ENCODE measurements around the gene CCDC57. TPM values are rescaled to one million over a fixed set of nuclear protein-coding genes. Genes with fewer than 3 reads are reported as not detected.

The CCDC57 gene
- total and polyA plus RNA-seq, 2 of the 8 experiments (the other 6 are each of a cell fraction or from before 2014, with no cell fraction given) = 8.4 to 12.9 TPM

DNA sequence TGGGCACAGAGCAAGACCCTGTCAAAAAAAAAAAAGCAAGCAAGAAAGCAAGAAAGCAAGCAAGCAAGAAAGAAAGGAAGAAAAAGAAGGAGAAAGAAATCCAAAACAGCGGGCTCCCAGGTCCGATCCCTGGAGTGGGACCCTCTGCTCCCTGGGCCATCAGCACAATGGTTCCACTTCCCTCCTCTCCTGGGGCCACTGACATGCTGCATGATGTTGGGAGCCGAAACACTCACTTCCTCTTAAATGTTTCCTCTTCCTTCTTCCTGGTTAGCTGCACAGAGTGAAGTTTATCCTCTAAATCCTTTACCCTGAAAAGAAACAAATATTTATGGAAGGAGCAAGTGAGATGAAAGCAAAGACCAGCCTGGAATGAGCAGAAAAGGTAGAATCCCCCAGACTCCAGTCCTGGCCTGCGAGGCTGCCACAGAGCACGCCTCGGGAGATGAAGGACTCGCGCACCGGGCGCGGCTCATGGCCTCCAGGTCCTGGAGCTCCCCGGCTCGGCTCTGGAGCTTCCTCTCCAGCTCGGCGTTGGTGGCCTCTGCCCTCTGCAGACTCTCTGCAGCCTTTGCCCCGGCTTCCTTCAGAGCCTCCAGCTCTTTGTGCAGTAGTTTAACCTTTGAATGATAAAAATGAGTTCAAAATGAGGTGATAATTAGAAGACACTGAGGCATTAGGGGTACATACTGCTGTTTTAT is 19.0 kb downstream of the CCDC57 start (continued):
- TF ChIP-seq, protein P1, sequence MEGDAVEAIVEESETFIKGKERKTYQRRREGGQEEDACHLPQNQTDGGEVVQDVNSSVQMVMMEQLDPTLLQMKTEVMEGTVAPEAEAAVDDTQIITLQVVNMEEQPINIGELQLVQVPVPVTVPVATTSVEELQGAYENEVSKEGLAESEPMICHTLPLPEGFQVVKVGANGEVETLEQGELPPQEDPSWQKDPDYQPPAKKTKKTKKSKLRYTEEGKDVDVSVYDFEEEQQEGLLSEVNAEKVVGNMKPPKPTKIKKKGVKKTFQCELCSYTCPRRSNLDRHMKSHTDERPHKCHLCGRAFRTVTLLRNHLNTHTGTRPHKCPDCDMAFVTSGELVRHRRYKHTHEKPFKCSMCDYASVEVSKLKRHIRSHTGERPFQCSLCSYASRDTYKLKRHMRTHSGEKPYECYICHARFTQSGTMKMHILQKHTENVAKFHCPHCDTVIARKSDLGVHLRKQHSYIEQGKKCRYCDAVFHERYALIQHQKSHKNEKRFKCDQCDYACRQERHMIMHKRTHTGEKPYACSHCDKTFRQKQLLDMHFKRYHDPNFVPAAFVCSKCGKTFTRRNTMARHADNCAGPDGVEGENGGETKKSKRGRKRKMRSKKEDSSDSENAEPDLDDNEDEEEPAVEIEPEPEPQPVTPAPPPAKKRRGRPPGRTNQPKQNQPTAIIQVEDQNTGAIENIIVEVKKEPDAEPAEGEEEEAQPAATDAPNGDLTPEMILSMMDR (IDR thresholded peaks at IDR 0.05; ENCODE audit: control extremely low read depth in 1 of 3, insufficient read depth in 1 of 3, low read depth in 1 of 3, low read length in 3 of 3) = no peak
- no peak for TF ChIP-seq SIRT6 (IDR thresholded peaks at IDR 0.05; ENCODE audit: low read length)
- TF ChIP-seq SIN3A (conservative IDR thresholded peaks at IDR 0.05 in 1 of 2, IDR thresholded peaks at IDR 0.05 in 1 of 2; ENCODE audit: low read depth in 1 of 2, low read length in 2 of 2) = no peak
- no peak for TF ChIP-seq CTBP2 (IDR thresholded peaks at IDR 0.05; ENCODE audit: borderline replicate concordance, insufficient read depth, insufficient read length, low read length)
- TF ChIP-seq, protein P2, sequence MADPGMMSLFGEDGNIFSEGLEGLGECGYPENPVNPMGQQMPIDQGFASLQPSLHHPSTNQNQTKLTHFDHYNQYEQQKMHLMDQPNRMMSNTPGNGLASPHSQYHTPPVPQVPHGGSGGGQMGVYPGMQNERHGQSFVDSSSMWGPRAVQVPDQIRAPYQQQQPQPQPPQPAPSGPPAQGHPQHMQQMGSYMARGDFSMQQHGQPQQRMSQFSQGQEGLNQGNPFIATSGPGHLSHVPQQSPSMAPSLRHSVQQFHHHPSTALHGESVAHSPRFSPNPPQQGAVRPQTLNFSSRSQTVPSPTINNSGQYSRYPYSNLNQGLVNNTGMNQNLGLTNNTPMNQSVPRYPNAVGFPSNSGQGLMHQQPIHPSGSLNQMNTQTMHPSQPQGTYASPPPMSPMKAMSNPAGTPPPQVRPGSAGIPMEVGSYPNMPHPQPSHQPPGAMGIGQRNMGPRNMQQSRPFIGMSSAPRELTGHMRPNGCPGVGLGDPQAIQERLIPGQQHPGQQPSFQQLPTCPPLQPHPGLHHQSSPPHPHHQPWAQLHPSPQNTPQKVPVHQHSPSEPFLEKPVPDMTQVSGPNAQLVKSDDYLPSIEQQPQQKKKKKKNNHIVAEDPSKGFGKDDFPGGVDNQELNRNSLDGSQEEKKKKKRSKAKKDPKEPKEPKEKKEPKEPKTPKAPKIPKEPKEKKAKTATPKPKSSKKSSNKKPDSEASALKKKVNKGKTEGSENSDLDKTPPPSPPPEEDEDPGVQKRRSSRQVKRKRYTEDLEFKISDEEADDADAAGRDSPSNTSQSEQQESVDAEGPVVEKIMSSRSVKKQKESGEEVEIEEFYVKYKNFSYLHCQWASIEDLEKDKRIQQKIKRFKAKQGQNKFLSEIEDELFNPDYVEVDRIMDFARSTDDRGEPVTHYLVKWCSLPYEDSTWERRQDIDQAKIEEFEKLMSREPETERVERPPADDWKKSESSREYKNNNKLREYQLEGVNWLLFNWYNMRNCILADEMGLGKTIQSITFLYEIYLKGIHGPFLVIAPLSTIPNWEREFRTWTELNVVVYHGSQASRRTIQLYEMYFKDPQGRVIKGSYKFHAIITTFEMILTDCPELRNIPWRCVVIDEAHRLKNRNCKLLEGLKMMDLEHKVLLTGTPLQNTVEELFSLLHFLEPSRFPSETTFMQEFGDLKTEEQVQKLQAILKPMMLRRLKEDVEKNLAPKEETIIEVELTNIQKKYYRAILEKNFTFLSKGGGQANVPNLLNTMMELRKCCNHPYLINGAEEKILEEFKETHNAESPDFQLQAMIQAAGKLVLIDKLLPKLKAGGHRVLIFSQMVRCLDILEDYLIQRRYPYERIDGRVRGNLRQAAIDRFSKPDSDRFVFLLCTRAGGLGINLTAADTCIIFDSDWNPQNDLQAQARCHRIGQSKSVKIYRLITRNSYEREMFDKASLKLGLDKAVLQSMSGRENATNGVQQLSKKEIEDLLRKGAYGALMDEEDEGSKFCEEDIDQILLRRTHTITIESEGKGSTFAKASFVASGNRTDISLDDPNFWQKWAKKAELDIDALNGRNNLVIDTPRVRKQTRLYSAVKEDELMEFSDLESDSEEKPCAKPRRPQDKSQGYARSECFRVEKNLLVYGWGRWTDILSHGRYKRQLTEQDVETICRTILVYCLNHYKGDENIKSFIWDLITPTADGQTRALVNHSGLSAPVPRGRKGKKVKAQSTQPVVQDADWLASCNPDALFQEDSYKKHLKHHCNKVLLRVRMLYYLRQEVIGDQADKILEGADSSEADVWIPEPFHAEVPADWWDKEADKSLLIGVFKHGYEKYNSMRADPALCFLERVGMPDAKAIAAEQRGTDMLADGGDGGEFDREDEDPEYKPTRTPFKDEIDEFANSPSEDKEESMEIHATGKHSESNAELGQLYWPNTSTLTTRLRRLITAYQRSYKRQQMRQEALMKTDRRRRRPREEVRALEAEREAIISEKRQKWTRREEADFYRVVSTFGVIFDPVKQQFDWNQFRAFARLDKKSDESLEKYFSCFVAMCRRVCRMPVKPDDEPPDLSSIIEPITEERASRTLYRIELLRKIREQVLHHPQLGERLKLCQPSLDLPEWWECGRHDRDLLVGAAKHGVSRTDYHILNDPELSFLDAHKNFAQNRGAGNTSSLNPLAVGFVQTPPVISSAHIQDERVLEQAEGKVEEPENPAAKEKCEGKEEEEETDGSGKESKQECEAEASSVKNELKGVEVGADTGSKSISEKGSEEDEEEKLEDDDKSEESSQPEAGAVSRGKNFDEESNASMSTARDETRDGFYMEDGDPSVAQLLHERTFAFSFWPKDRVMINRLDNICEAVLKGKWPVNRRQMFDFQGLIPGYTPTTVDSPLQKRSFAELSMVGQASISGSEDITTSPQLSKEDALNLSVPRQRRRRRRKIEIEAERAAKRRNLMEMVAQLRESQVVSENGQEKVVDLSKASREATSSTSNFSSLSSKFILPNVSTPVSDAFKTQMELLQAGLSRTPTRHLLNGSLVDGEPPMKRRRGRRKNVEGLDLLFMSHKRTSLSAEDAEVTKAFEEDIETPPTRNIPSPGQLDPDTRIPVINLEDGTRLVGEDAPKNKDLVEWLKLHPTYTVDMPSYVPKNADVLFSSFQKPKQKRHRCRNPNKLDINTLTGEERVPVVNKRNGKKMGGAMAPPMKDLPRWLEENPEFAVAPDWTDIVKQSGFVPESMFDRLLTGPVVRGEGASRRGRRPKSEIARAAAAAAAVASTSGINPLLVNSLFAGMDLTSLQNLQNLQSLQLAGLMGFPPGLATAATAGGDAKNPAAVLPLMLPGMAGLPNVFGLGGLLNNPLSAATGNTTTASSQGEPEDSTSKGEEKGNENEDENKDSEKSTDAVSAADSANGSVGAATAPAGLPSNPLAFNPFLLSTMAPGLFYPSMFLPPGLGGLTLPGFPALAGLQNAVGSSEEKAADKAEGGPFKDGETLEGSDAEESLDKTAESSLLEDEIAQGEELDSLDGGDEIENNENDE (IDR thresholded peaks at IDR 0.05; ENCODE audit: insufficient replicate concordance, low read length) = no peak
- TF ChIP-seq HDAC2 (IDR thresholded peaks at IDR 0.05; ENCODE audit: borderline replicate concordance in 1 of 2, low read depth in 2 of 2, low read length in 2 of 2) = no peak
- TF ChIP-seq SIX5 (IDR thresholded peaks at IDR 0.05; ENCODE audit: low read depth, low read length) = no peak
